Activated CD4-positive, alpha-beta T cell treated with anti-CD3 and anti-CD28 coated beads, Interleukin-2, amount 50 U/mL, for 1 hour (primary cell): ENCODE data around the gene TIGD1.

Source experiments
- DNase-seq: peaks from one replicate; pipeline ENCODE4 v3.0.0-alpha.2; 2020

TIGD1 gene

DNA sequence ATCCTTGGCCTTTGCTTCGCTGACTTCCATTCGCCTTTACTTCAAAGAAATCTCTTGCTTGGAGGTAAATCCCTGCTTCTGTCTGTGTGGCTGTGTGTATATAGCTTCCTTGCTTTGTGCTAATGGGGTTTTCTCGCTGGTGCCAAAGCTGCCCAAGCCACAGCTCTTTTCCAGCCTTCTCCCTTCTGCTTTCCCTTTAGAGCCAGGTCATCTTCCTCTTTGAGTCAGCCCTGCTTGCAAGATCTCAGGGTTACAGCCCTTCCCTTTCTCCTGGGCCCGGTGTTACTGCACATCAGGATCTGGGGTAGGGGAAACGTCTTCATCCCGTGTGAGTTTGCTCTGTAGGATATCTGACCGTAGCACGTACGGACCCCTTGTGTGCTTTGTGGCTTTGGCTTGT lies 19.2 kb upstream of the TIGD1 start:
- no peak for DNase-seq

DNA sequence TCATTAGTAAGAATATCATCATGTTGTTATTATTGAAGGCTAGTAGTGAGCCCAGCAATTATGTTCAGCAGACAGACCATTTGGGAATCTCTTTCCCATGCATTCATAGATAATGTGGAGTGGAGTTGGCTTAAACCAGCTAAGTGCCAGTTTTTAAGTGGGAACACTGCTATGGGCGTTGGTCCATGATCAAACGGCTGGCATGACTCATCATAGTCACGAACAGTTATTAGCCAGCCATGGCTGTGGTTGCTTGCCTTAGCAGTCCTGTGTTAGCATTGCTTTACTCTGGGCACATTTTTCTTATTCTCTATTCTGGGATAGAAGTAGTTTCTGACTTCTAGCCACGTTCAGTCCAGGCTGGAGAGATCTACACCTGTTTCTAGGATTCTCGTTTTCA lies 17.8 kb upstream of the TIGD1 start:
- no peak for DNase-seq

GRCh38 chr2:232567721-232568120 lies 17.4 kb upstream of the TIGD1 start:
- no peak for DNase-seq

- no peak for DNase-seq
Measured at GRCh38 chr2:232563580-232563979, 13.2 kb upstream of the TIGD1 start.

GRCh38 chr2:232562515-232563151 lies 12.3 kb upstream of the TIGD1 start:
- DNase-seq: no peak

GRCh38 chr2:232556426-232556825 lies 6.1 kb upstream of the TIGD1 start:
- DNase-seq: no peak

DNA sequence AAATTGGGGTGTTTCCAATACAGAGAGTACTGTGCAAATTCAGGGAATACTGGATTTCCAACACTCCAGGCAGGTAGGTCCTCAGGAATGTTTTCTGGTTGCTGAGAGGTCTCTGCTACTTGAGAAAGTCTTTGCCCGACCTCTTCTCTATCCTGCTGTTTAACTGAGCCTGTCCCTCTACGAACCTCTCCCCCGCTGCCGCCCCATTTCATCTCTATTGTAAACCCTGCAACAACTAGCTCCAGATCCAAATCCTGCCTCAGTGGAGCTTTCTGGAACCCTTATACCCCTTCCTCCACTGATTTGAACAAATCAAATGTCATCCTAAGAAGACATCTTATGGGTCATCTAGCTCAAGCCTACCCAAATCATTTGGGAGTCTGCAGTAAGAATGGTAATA lies 1.4 kb upstream of the TIGD1 start:
- no peak for DNase-seq

- DNase-seq: no peak
Measured at GRCh38 chr2:232551250-232551638, 887 bp upstream of the TIGD1 start.

- DNase-seq: no peak
Measured at GRCh38 chr2:232549655-232550353, 553 bp downstream of the TIGD1 start.

DNA sequence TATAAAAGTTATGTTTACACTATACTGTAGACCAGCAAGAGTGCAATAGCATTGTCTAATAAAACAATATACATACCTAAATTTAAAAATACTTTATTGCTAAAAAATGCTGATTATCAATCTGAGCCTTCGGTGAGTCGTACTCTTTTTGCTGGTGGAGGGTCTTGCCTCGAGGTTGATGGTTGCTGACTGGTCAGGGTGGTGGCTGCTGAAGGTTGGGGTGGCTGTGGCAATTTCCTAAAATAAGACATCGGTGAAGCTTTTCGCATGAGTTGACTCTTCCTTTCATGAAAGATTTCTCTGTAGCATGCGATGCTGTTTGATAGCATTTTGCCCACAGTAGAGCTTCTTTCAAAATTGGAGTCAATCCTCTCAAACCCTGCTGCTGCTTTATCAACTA lies 2.4 kb downstream of the TIGD1 start:
- no peak for DNase-seq

- no peak for DNase-seq
Measured at GRCh38 chr2:232545511-232546375, 4.6 kb downstream of the TIGD1 start.

DNA sequence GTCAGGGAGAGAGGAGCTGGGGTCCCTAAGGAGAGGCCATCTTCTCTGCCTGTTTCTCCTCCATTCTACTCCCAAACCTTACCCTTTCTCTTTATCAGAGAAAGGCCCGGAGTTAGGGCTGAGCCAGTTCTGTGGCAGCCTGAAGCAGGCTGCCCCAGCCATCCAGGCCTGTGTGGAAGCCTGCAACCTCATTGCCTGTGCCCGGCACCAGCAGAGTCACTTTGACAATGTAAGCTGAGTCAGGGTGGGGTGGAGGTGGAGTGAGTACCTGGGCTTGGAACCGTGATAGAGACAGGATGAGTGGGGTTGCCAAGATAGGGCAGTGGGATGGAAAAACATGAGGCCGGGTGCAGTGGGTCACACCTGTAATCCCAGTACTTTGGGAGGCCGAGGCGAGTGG lies 5.7 kb downstream of the TIGD1 start:
- DNase-seq: no peak

DNA sequence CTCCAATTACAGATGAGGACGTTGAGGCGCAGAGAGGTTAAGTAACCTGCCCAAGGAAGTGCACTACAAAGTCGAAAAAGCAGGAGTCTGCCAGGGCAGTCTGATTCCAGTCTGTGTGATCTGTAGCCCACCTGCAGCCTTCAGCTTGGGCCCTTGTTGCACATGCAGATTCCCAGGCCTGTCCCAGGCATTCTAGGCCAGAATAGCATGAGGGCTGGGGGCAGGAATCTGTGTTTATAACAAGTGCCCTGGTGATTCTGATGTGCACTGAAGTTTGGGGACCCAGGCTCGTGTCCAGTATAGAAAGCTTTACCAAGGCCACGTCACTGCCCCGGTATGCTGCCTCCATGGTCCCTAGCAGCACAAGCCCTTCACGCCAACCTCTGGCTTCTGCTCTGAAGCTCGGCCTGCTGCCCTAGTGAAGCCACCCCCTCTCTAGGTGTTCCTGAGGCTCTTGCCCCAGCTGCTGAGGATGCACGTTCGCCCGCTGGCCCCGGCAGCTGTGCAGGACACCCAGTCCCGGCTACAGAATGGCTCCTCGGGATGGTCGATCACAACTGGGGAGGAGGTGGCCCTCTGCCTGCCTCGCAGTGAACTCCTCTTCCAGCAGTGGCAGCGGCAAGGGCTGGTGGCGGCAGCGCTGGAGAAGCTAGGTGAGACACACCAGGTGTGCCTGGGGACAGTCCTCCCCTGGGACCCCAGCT lies 6.3 kb downstream of the TIGD1 start:
- no peak for DNase-seq

DNA sequence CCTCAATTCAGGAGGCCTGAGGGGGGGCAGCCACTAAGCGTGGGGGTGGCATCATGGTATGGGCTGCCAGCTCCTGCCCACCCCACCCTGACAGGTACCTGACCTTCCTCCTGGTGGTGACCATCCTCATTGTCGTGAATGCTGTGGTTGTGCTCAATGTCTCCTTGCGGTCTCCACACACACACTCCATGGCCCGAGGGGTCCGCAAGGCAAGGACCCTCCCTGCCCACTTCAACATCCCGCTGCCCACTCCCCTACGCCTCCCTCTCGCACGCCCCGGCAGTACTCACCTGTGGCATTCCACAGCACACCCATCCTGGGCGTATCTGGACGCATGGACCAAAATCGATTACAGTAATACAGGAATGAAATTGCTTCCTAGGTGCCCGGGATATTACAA lies 6.9 kb downstream of the TIGD1 start:
- DNase-seq: no peak

GRCh38 chr2:232542715-232543467 lies 7.5 kb downstream of the TIGD1 start:
- DNase-seq: no peak

- DNase-seq: no peak
Measured at GRCh38 chr2:232541961-232542714, 8.2 kb downstream of the TIGD1 start.

DNA sequence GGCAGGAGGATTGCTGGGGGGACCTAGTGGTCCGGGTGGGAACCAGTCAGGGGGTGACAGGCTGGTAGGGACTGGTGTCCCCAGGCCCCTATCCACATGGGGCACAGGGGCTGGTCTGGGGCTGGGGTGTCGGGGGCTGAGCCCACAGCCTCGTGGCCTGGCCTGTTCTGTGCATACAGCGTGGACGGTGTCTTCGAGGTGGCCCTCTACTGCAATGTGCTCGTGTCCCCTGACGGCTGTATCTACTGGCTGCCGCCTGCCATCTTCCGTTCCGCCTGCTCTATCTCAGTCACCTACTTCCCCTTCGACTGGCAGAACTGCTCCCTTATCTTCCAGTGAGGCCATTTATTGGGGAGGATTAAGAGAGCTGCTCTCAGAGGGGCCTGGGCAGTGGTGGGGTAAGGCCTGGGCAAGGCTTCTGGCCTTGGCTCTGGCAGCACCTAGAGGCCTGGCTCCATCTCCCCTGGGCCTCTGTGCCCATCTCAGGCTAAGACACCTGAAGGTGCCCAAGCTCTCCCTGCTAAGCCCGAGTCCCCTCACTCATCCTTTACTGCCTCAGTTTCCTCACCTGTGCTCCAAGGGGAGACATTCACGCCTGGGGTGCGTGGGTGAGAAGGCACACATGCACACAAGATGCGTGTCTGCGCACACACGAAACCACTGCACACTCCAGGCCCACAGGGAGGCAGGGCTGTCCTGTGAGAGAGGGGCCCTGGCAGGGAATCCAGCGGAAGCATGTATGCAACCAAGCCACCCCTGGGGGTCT lies 9.0 kb downstream of the TIGD1 start:
- no peak for DNase-seq

DNA sequence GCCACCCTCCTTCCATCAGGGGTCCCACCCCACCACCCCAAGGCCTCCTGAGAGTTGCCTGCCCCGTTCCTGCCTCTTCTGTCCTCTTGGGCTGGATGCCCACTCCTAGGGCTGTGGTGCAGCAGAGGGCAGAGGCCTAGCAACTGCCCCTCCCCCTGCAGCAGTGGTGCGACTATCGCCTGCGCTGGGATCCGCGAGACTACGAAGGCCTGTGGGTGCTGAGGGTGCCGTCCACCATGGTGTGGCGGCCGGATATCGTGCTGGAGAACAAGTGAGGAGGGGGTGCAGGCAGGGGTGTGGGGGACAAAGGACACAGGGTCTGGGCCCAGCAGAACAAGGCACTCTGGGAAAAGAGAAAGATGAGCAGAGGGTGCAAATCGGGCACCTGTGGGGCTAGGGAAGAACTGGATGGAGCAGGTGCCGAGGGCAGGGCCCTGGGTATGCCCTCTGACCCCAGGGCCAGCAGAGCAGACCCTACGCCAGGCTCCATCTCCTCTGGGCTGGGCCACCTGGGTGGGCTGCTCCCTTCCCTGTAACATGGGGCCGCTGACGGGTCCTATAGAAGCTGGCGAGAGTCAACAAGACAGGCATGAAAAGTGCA lies 9.8 kb downstream of the TIGD1 start:
- no peak for DNase-seq

DNA sequence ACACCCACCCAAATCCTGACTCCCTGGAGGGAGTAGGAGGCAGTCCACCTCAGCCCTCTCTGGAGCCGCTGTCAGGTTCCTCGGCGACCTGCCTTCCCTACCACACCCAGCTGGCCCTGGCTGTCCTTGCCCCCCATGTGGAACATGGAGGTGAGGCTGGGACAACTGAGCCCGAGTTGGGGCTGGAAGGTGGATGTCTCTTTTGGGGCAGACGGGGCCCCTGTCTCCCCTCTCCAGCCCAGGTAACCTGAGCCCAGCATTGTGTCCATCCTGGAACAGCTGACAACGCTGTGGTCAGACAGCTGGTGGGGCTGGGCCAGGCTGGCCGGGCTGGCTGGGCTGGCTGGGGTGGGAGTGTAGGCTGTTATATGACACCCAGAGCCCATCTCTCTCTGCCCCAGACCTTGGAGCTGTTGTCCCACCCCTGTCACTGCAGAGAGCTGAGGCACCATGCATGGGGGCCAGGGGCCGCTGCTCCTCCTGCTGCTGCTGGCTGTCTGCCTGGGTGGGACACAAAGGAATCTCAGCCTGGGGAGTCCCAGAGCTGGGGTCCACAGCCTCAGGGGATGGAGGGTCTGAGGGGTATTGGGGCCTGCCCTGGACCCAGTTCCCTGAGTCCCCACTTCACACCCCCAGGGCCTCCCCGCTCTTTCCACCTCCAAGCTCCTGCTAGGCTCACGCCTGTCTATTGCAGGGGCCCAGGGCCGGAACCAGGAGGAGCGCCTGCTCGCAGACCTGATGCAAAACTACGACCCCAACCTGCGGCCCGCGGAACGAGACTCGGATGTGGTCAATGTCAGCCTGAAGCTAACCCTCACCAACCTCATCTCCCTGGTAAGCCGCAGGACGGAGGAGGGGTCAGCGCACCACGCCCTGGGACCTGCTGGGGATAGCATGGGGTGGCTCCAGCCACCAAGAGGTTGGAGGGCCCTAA lies 10.8 kb downstream of the TIGD1 start, which contains the start of gene CHRNG:
CHRNG (plus strand) TSS at position 395 of the 934 bp plus-strand sequence; CDS start at position 451, 56 bp downstream.
- DNase-seq: no peak
